ENCODE data around the gene RNASE8. TPM values are rescaled to one million over a fixed set of nuclear protein-coding genes. Genes with fewer than 3 reads are reported as not detected.

Gene RNASE8
- total and polyA plus RNA-seq, 2 of the 4 experiments (the other 2 are of a cell fraction): not detected

- Histone ChIP-seq H3K56ac (ENCODE audit: extremely low read depth, insufficient read depth, low read length) (no peak overlapping the region), H2AK5ac (ENCODE audit: low read depth, low read length) (no peak overlapping the region), H2BK5ac (ENCODE audit: low read depth, low read length, poor library complexity, severe bottlenecking) (no peak overlapping the region), H3K27ac (ENCODE audit: insufficient read depth, low read length) (no peak overlapping the region), H3K18ac (ENCODE audit: low read depth, low read length) (no peak overlapping the region), H2AK9ac (replicated peaks; ENCODE audit: low read depth, low read length, poor library complexity) (no peak overlapping the region), H3K4ac (ENCODE audit: low read depth, low read length) (no peak overlapping the region), H2BK120ac (ENCODE audit: low read depth, low read length) (no peak overlapping the region), H3K9ac (ENCODE audit: low read depth, low read length) (no peak overlapping the region), H3K9me1 (ENCODE audit: insufficient read depth, low read length) (peaks cover 5% of the 10 kb centered on the region; the same call in 1 of the 2 replicates), H2BK20ac (ENCODE audit: low read depth, low read length) (no peak overlapping the region), H3K4me1 (ENCODE audit: control insufficient read depth, insufficient read depth, low read length) (no peaks in the 10 kb centered on the region), H3K23ac (ENCODE audit: low read depth, low read length) (no peak overlapping the region), H3K27me3 (ENCODE audit: control insufficient read depth, insufficient read depth, low read length) (no peaks in the 10 kb centered on the region), H3K9me3 (ENCODE audit: control insufficient read depth, insufficient read depth, low read length) (no peaks in the 10 kb centered on the region), H3K4me3 (ENCODE audit: insufficient read depth, low read depth, low read length) (no peak overlapping the region), H4K20me1 (ENCODE audit: insufficient read depth, low read length) (no peaks in the 10 kb centered on the region), H3K14ac (replicated peaks; ENCODE audit: low read depth, low read length) (no peak overlapping the region), H2AFZ (replicated peaks; ENCODE audit: low read length, poor library complexity) (no peak overlapping the region), H4K8ac (ENCODE audit: low read depth in 2 of 2, low read length in 2 of 2) (no peak overlapping the region), H3K4me2 (ENCODE audit: low read depth, low read length) (no peak overlapping the region), H4K91ac (ENCODE audit: insufficient read depth, low read depth, low read length) (no peak overlapping the region), H3K79me1 (ENCODE audit: low read depth in 1 of 2, low read length in 2 of 2) (no peaks in the 10 kb centered on the region), H4K5ac (ENCODE audit: low read depth, low read length) (no peak overlapping the region), H2BK15ac (ENCODE audit: low read depth, low read length) (no peak overlapping the region), H3K36me3 (ENCODE audit: control insufficient read depth, insufficient read depth, low read length) (no peaks in the 10 kb centered on the region)
- no TSS peak for BruUV-seq (replicated peaks)
- DNase-seq (no peak), ATAC-seq (ENCODE audit: low read depth) (no peak)
- ChIA-PET POLR2A (ENCODE audit: unreplicated experiment) (no interaction called here), CTCF (interaction anchor here (0.7 kb wide), 1 partner anchor 20 kb away, joined by 5 read pairs; no protein-coding TSS in a partner anchor)
- TF ChIP-seq CHD1 (IDR thresholded peaks at IDR 0.05; ENCODE audit: low read depth, low read length) (no peak), ELK1 (IDR thresholded peaks at IDR 0.05; ENCODE audit: borderline replicate concordance, low read depth, low read length) (no peak), BHLHE40 (IDR thresholded peaks at IDR 0.05; ENCODE audit: low read depth, low read length) (no peak), MAZ (IDR thresholded peaks at IDR 0.05; ENCODE audit: borderline replicate concordance, low read depth, low read length) (no peak), MAFK (IDR thresholded peaks at IDR 0.05; ENCODE audit: low read depth, low read length) (no peak), MXI1 (IDR thresholded peaks at IDR 0.05; ENCODE audit: borderline replicate concordance, low read depth, low read length) (no peak), CEBPB (IDR thresholded peaks at IDR 0.05; ENCODE audit: low read depth, low read length) (no peak), RCOR1 (IDR thresholded peaks at IDR 0.05; ENCODE audit: insufficient replicate concordance, low read length) (no peak), FOS (IDR thresholded peaks at IDR 0.05; ENCODE audit: low read depth, low read length) (no peak), SMC3 (IDR thresholded peaks at IDR 0.05; ENCODE audit: low read depth, low read length) (no peak), NFE2L2 (IDR thresholded peaks at IDR 0.05; ENCODE audit: low read depth, low read length) (no peak), RFX5 (IDR thresholded peaks at IDR 0.05; ENCODE audit: low read depth, low read length) (no peak), CTCF (conservative IDR thresholded peaks at IDR 0.05; ENCODE audit: low read depth, low read length) (no peak), USF2 (IDR thresholded peaks at IDR 0.05; ENCODE audit: low read depth, low read length) (no peak), POLR2A (IDR thresholded peaks at IDR 0.05; ENCODE audit: low read depth, low read length) (no peak), RAD21 (IDR thresholded peaks at IDR 0.05; ENCODE audit: low read length) (no peak)
- intact Hi-C loops (cut with micrococcal nuclease) (no loop called here), dilution Hi-C loops (cut with HindIII; ENCODE audit: low sequenced_read_pairs, unreplicated experiment) (no loop called here), in situ Hi-C loops (cut with MboI; ENCODE audit: low sequenced_read_pairs) (no loop called here)
- no CpG with 5 or more reads among the region's 5 CpGs for WGBS, 2 experiments (ENCODE audit: extremely low coverage in 2 of 2, insufficient read length in 1 of 2)
These were observed 1.3 kb downstream of the RNASE8 start for GRCh38 chr14:21058903-21059302.
